ENCODE results near the gene PPP1CC.
"Not testable (repeated sequence)": the region's sequence is repeated elsewhere in the genome, so short reads cannot be mapped to it uniquely, and the experiment has no call there.

The PPP1CC gene

DNA sequence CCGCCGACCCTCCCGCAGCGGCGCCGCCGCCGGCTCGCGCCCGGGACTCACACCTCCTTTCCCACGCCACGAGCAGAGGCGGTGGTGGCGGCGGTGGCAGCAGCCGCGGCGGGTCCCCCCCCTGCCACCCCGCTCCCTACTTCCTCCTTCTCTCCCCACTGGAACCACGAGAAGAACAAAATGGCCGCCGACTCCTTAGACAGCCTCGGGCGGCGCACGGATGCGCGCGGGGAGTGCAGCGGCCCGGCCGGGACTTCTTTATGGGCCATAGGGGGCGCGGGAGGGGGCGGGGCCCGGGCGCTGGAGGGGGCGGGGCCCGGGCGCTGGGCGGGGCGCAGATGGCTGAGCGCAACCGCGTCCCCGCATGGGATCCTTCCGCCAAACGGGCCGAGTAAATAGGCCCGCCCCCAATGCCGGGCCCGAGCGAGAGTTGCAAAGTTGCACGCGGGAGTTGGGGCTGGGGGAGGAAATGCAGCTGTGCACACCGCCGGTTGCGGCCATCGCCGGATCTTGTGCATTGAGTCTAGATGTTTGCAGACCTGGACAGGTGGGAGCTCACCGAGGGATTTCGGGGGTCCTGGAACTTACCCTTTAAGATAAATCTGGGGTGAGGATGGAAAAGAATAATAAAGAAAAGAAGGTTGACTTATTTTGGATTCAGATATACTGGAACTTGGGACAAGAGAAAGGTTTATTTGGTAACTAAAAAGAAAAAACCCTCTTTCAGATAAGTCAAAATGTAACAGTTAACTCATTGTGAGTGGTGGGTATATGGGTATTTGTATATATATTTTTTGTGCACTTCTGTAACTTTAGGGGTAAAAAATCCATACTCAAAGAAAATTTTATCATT is at the start of gene PPP1CC:
Gene PPP1CC, minus strand, starts transcription at position 174 of the 853 bp plus-strand sequence. CDS start 184 bp downstream, outside the sequence.
- DNase-seq (ENCODE audit: low spot score) = peak; percentile 92

DNA sequence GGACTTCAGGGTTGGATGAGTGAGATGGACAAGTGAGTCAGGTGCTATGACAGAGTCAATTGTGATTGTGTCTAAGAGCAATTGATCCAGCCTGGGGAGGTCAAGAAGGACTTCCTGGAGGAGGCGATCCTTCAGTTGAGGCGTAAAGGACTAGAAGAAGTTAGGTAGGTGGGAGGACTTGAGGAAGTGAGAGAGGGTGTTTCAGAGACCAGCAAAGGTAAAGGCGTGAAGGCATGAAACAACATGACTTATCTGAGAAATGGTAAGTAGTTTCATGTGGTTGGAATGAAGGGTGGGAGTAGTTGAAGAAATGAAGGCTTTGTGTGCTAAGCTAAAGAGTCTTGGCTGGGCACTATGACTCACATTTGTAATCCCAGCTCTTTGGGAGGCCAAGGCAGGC is 48.9 kb upstream of the PPP1CC start:
- no peak for DNase-seq (ENCODE audit: low spot score)

DNA sequence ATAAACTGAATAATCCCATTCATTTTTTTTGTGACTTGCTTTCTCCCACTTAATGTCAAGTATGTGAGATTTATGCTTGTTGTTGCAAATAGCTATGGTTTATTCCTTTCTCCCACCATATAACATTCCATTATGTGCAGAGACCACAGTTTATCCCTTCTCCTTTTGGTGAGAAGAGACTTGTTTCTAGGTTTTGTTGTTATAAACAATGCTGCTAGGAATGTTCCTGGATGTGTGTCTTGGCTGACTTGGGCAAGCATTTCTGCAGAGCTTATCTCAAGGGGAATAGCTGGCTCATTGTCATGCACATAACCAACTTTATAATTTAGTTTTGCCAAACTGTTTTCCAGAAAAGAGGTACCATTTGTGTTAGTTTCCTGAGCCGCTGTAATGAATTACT is 47.6 kb upstream of the PPP1CC start:
- DNase-seq (ENCODE audit: low spot score) = no peak

DNA sequence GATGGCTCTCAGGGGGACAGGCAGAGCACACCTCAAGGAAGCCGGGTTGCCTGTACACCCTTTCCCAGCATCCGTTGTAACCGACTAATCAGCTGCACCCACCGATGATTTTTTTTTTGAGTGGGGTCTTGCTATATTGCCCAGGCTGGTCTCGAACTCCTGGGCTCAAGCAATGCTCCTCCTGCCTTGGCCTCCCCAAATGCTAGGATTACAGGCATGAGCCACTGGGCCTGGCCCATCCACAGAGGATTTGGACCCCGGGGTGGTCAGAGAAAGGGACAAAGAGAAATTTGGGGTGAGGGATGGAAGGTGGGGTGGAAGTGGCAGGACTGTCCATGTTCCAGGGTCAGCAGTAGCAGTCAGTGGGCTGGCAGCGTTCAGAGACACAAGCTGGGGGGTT is 43.3 kb upstream of the PPP1CC start:
- DNase-seq (ENCODE audit: low spot score) = no peak

DNA sequence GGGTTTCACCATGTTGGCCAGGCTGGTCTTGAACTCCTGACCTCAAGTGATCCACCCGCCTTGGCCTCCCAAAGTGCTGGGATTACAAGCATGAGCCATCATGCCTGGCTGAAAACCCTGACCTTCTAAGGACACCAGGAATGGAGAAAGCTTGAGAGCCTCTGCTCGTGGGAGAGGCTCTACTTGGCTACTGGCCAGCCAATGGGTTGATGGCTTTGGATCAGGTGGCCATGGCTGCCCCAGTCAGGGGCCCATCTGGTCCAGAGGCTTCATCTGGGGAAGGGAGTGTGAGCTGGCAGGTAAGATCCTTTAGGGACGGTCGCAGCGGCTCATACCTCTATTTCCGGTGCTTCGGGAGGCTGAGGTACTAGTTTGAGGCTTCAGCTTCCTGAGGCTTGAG is 42.5 kb upstream of the PPP1CC start:
- no peak for DNase-seq (ENCODE audit: low spot score)

- DNase-seq (ENCODE audit: low spot score) = no peak
Observed at GRCh38 chr12:110782922-110783321, 40.2 kb upstream of the PPP1CC start.

- no peak for DNase-seq (ENCODE audit: low spot score)
Observed at GRCh38 chr12:110782094-110782493, 39.4 kb upstream of the PPP1CC start.

- no peak for DNase-seq (ENCODE audit: low spot score)
Observed at GRCh38 chr12:110780448-110780847, 37.8 kb upstream of the PPP1CC start.

DNA sequence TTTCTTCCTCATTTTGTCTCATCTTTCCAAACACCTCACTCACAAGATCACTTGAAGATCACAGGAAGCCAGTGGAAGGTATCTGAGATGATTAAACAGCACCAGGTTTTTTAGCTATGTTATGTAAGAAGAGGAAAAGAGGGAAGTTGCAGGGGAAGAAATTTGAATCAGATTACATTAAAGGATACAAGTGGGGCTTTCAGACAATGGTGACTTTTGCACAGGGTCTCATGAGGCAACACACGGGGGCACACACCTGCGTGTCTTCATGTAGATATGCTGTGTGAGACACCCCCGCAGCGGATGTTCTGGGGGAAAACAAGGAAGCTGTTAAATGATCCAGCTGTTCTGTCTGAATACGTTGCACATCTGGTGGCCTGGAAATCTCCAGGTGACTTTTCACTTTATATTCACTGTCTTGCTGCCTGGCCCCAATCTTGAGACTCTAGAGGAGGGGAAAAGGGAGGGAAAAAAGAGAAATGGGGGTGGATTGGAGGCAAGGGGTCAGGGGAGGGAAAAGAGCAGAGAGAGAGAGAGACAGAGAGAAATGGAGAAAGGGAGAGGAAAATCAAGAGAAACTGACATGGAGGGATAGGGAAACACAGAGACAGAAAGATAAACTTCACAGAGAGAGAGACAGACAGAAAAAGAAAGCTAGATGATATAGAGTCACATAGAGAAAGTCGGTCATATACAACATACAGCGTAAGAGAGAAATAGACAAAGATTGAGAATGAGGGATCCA is 36.3 kb upstream of the PPP1CC start:
- DNase-seq (ENCODE audit: low spot score) = no peak

DNA sequence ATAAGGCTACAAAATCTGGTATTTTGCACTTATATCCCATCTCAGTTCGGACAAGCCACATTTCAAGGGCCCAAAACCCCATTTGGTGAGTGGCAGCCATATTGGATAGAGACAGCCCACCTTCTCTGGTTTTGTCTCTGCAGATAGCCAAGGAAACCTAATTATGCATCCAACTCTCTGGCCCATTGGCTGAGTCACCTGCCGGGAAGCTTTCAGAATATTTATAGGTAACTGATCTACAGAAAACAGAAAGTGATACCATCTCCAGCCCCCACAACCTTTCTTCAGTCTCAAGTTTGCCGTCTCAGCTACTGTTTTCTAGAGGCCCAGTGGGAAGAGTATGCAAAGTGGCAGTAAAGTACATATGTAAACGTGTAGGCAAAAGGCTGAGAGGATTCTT is 33.7 kb upstream of the PPP1CC start:
- DNase-seq (ENCODE audit: low spot score) = no peak

DNA sequence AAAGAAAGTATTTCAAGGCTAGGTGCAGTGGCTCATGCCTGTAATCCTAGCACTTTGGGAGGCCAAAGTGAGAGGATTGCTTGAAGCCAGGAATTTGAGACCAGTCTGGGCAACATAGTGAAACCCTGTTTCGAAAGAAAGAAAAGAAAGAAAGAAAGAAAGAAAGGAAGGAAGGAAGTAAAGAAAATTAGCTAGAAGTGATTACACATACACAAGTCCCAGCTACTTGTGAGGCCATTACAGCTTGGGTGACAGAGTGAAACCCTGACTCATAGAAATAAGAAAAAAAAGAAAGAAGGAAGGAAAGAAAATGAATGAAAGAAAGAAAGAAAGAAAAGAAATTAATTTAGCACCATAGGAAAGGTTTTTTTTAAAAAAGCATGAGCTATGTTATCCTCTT is 33.3 kb upstream of the PPP1CC start:
- no peak for DNase-seq (ENCODE audit: low spot score)

- DNase-seq (ENCODE audit: low spot score) = no peak
Observed at GRCh38 chr12:110774824-110775223, 32.1 kb upstream of the PPP1CC start.

DNA sequence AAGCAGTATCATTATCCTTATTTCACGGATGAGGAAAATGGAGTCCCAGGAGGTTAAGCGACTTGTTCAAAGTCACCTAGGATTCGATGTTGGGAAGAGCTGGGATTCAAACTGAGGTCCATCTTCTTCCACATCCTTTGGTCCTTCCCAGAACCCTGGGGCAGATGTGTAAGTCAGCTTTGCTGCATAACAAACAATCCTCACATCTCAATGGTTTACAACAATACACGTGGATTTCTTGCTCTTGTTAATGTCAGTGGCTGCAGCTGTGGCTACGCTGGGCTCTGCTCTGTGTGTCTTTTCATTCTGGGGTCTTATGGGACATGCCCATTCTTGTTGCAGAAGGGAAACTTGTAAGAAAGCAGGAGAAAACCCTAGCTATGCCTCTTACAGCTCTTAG is 26.3 kb upstream of the PPP1CC start:
- no peak for DNase-seq (ENCODE audit: low spot score)

DNA sequence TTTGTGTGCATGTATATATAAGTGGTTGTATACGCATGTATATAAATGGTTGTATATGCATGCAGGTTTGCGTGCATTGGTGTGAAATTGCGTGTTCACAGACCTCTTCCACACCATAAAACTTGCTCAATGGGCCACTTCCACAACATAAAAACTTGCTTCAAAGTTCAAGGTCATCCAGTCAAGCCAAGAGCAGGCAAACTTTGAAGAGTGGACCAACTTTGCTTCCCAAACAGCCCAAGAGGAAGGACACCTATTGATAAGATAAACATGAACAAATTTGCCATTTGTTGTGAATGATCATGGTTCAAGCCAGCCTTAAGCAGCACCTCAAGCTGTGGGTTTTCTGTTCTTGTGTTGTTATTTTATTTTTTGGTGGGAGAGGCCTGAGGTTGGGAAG is 25.2 kb upstream of the PPP1CC start:
- DNase-seq (ENCODE audit: low spot score) = no peak

DNA sequence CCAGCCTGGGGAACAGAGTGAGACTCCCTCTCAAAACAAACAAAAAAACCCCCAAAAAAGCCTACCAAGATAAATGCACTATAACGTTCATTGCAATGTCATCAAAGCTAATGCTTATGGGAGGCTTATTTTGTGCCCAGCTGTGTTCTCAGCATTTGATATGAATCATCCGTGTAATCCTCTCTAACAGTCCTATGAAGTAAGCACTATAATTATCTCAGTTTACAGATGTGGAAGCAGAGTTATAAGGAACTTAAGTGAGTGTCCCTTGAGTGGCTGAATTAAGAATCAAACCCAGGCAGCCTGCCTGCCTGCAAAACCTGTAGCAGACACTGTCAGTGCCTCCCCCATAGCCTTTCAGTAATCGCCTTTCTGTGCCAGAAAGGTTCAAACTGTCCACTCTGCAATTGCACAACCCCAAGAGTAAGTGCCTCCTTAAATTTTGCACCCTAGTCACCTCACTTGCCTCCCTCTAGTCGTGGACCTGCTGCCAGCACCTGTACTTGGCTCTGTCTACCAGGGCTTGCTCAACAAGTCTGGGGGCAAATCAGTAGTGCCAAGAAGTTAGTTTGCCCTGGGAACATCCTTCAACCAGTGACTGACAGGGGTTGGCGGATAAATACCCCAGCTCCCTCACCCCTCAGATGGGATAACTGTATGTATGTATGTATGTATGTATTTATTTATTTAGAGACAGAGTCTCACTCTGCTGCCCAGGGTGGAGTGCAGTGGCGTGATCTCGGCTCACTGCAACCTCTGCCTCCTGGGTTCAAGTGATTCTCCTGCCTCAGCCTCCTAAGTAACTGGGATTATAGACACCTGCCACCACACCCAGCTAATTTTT is 23.8 kb upstream of the PPP1CC start:
- DNase-seq (ENCODE audit: low spot score) = no peak

- not testable (repeated sequence) for DNase-seq (ENCODE audit: low spot score)
Observed at GRCh38 chr12:110765572-110765971, 22.9 kb upstream of the PPP1CC start.

- DNase-seq (ENCODE audit: low spot score) = no peak
Observed at GRCh38 chr12:110765111-110765510, 22.4 kb upstream of the PPP1CC start.

GRCh38 chr12:110763583-110763982 is 20.9 kb upstream of the PPP1CC start:
- no peak for DNase-seq (ENCODE audit: low spot score)

- no peak for DNase-seq (ENCODE audit: low spot score)
Observed at GRCh38 chr12:110762891-110763290, 20.2 kb upstream of the PPP1CC start.

DNA sequence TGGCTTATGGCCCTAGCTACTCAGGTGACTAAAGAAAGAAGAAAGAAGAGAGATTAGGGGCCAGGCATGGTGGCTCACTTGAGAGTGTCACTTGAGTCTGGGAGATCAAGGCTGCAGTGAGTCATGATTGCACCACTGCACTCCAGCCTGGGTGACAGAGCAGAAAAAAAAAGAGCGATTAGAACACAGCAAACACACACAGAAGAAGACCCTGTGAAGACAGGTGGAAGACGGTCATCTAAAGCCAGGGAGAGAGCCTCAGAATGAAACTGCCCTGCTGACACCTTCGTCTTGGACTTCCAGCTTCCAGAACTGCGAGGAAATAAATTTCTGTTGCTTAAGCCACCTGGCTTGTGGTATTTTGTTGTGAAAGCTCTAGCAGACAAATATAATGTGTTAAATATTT is 17.5 kb upstream of the PPP1CC start:
- no peak for DNase-seq (ENCODE audit: low spot score)

GRCh38 chr12:110758922-110759321 is 16.2 kb upstream of the PPP1CC start:
- DNase-seq (ENCODE audit: low spot score) = no peak

GRCh38 chr12:110756611-110757010 is 13.9 kb upstream of the PPP1CC start:
- DNase-seq (ENCODE audit: low spot score) = no peak

Measured in SW480 (cell line).